Activated naive CD4-positive, alpha-beta T cell treated with anti-CD3 and anti-CD28 coated beads, Interleukin-2, amount 50 U/mL, for 72 hours (primary cell): Measurements from ENCODE around the gene LRP1B. TPM values are rescaled to one million over a fixed set of nuclear protein-coding genes. Genes with fewer than 3 reads are reported as not detected.

Experiments used
- ATAC-seq, 2 donors: fragments of 150-1000 bp; cut with Tn5 transposase; 2 replicates each; pipeline ENCODE4 v1.10.0; 2021; ENCODE audit warnings: mild to moderate bottlenecking in 2 of 2, moderate library complexity in 2 of 2
- DNase-seq, 2 donors: peaks; one replicate each; pipeline ENCODE4 v3.0.0; 2021 to 2022; ENCODE audit warnings: low spot score in 2 of 2
- H3K27ac Mint-ChIP-seq, 2 donors: one replicate each; pipeline ENCODE4 v1.8.0; 2022; ENCODE audit warnings: mild to moderate bottlenecking in 2 of 2, mixed read lengths in 2 of 2
- H3K36me3 Mint-ChIP-seq, 2 donors: one replicate each; pipeline ENCODE4 v1.8.0; 2022; ENCODE audit warnings: mixed read lengths in 2 of 2
- H3K9me3 Mint-ChIP-seq, 2 donors: one replicate each; pipeline ENCODE4 v1.8.0; 2022; ENCODE audit warnings: mixed read lengths in 2 of 2
- total RNA-seq, 2 donors: library from RNA; stranded (reverse); gene quantifications; one replicate each; pipeline ENCODE4 v1.2.3, GENCODE V29; 2022

LRP1B gene
- total RNA-seq, 2 donors from 2014 or later, result not detected

DNA sequence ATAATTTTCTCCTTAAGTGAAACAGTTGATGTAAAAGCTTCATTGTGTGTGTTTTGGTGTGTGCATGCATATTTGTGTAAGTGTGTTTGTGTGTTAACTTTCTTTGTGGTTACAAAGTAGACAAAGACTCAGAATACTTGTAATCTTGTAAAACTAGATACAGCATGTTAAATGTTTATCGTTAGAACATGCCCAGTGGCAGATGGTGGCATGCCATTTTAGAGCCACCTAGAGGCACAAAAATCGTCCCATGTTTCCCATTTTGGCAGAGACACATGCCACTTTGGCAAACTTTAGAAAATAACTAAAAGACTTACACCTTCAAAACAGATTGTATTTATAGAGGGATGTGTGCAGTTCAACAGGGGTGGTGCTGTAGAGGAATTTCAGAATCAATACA lies 224.1 kb downstream of the LRP1B start:
- no peak overlapping the region for H3K27ac Mint-ChIP-seq
- H3K36me3 Mint-ChIP-seq, result no peaks in the 10 kb centered on the region
- ATAC-seq (no peak), DNase-seq (no peak)
- H3K9me3 Mint-ChIP-seq, result no peaks in the 10 kb centered on the region

DNA sequence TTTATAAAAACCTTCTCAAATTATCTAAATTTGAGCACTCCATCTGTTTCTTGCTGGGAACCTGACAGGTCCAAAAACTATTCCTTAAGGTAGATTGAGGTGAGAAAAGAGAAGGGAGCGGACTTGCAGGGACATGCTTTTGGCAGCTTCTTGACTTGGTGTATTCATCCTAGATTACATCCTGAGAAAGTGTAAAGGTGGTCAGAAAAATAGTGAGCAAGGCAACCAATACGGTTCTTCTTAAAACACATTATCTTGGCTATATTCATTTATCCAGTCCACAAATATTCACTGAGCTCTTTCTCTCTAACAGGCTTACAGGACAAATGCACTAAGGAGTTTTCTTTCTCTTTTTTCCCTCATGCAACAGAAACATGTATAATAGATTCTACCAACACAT lies 230.0 kb downstream of the LRP1B start:
- Mint-ChIP-seq H3K36me3 (peaks cover 0 to 4% of the 10 kb centered on the region in 2 donors), H3K9me3 (no peaks in the 10 kb centered on the region), H3K27ac (no peak overlapping the region)
- no peak for ATAC-seq
- no peak for DNase-seq

DNA sequence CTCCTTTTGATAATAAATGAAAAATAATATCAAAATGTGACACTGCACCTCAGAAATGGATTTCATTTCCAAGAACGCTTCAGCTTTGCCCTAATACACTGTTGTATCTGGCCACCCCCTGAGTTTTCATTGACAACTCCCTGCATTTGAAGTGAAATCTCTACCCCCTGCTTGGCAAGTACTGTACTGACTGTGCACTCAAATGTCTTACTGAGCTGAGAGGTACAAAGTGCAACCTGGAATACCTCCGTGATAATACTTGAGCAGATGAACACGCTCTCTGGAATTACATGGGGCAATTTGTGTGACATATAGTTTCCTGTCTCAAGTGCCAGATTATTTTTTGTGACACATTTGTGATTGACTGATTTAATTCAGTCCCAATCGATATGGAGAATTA lies 231.1 kb downstream of the LRP1B start:
- no peak for ATAC-seq
- H3K36me3 Mint-ChIP-seq, result peaks cover 0 to 4% of the 10 kb centered on the region in 2 donors

DNA sequence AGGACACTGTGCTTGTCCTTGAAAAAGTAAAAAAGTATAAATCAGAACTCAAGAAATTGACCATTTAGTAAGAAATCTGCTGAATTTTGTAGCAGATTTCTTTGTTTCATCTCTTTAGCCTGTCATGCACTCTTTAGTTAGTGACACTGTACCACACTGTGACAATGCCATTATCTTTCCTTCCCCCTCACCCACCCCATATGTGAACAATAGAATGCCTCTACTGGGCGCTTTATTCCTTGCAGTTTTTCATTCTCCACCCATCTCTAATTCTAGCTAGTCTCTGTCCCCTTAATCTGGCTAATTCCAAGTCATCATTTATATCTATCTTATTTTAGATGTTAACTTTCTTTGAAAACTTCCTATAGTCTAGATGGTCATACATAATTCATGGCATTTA lies 241.0 kb downstream of the LRP1B start:
- no peak overlapping the region for H3K27ac Mint-ChIP-seq
- no peak for ATAC-seq
- DNase-seq, result no peak
- H3K9me3 Mint-ChIP-seq, result peaks cover 11 to 22% of the 10 kb centered on the region in 2 donors
- H3K36me3 Mint-ChIP-seq, result no peaks in the 10 kb centered on the region

More for the DNA sequence above, 231.1 kb downstream of the LRP1B start:
- Mint-ChIP-seq H3K27ac (no peak overlapping the region), H3K9me3 (no peaks in the 10 kb centered on the region)
- DNase-seq, result no peak

DNA sequence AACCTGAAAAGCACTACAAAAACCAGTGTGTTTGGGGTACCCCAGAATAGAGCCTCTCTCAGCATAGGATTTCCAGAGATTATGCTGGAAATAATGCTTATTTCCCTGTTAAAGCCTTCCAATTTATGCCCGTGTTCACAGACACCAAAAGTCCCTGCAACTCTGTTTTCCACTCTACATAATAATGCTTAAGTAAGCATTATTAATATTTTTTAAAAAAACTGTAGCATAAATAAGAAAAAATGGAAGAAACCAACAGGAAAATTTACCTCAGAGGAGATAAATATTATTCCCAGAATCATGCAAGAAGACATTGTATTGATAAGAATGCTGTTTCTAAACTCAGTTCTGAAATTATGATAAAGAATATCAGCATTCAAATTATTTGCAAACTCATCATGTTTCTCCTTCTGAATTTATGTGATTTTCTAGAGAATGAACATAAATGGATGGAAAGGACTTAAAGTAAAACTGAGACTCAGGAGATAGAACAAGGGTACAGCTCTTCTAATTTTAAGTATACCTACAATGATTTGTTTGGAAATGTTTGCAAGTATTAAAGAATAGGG lies 241.7 kb downstream of the LRP1B start:
- no peaks in the 10 kb centered on the region for H3K36me3 Mint-ChIP-seq
- ATAC-seq (no peak), DNase-seq (no peak)
- H3K9me3 Mint-ChIP-seq, result peaks cover 11 to 22% of the 10 kb centered on the region in 2 donors
- H3K27ac Mint-ChIP-seq, result no peak overlapping the region

DNA sequence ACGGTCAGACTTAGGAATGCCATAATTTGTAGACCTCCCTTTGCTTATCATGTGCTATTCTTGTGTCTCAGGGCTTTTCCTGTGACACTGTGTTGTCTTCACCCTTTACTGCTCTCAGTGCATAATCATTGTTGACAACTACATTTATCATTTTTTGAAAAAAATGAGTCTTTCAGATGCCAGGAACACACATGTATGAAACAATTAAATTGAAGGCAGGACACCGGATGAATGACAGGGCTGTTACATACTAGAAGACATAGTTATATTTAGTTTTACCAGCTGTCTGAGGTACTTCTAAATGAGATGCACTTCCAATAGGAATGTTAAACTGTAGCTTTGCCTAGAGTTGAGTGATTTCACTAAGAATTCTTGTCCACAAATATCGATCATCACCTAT lies 243.5 kb downstream of the LRP1B start:
- ATAC-seq (no peak), DNase-seq (no peak)
- Mint-ChIP-seq H3K9me3 (peaks cover 11 to 18% of the 10 kb centered on the region in 2 donors), H3K36me3 (no peaks in the 10 kb centered on the region), H3K27ac (no peak overlapping the region)

DNA sequence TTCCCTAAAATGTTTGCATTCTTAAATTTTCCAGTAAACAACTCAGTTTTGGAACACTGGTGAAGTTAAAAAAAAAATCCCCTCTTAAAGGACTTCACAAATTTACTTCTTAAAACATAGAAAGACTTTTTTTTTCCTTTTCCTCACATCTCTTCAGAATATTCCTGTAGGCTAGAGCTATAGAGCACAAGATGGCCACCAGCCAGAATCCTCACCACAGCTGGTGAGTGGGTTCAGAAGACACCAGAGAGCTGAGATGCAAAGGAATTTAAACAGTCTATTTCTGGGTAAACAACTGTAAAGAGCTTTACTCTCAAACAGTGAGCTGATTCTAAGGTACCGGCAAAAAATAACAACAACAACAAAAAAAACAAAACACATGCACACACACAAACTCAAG lies 252.8 kb downstream of the LRP1B start:
- ATAC-seq (no peak), DNase-seq (no peak)
- peaks cover 0 to 8% of the 10 kb centered on the region in 2 donors for H3K9me3 Mint-ChIP-seq
- H3K36me3 Mint-ChIP-seq, result no peaks in the 10 kb centered on the region
- H3K27ac Mint-ChIP-seq, result no peak overlapping the region

DNA sequence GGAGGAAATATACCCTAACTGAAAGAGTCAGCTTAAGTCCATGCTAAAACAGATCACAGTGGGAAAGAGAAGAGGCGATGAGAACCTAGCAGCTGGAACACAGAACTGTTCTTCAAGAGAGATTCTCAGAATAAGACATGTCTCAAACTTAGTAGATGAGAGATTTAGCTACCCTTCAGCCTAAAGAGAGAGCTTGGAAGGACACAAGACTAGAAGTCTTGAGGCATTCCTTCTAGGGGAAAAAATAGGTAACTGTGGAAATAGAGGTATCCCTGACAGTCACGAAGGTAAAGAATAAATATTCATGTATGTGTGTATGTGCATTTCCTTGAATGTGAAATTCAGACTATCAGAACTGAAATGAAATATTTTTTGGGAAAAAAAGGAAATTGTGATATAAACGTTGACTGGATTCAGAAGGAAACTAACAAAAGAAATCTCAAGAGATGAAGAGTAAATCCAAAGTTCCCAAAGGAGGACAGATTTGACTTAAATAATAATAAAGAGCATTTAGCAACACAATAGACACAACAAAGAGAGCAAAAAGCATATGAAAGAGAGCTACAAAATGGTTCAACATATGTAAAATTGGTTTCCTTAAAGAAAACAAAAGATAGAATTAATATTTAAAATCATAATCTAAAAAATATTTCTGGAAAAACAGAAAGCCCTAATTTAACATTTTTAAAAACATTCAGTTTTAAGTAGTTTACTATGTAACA lies 258.7 kb downstream of the LRP1B start:
- H3K9me3 Mint-ChIP-seq, result peaks cover 10 to 22% of the 10 kb centered on the region in 2 donors
- DNase-seq, result no peak
- H3K27ac Mint-ChIP-seq, result no peak overlapping the region
- H3K36me3 Mint-ChIP-seq, result no peaks in the 10 kb centered on the region
- ATAC-seq, result no peak

DNA sequence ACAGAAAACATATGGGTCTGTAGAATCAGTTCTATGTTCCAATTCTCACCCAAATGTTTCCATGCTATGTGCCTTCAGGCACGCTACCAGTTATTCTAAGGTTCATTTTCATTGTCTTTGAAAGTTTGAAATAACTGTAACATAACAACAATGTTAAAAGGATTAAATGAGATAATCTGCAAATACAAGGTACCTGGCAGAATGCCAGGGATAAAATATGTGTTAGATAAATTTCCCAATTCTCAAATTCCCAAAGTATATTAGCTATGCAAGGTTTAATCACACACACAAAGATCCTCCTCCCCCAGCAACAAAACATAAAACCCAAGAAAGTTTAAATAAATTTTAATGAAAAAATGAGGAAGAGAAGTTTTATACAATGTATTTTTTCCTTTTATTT lies 261.2 kb downstream of the LRP1B start:
- no peak for ATAC-seq
- H3K9me3 Mint-ChIP-seq, result peaks cover 10 to 22% of the 10 kb centered on the region in 2 donors
- no peak for DNase-seq
- H3K27ac Mint-ChIP-seq, result no peak overlapping the region
- H3K36me3 Mint-ChIP-seq, result no peaks in the 10 kb centered on the region

DNA sequence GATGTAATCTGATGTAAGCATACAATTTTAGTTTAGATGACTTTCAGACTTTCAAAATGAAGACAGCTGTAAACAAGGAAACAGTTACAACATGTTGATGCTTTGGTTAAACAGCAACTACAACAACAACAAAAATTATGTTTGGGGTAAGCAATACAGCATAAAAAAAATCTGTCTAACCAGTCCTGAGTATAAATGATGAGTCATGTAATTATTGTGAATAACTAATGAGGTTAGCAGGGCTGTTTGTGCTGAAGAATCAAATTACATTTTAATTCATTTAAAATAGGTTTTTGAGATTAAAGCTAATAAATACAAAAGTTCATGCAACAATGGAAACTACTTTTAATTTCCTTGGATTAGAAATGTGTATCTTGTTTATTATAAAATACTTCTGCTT lies 266.9 kb downstream of the LRP1B start:
- DNase-seq, result no peak
- H3K36me3 Mint-ChIP-seq, result no peaks in the 10 kb centered on the region
- ATAC-seq, result no peak
- H3K9me3 Mint-ChIP-seq, result no peaks in the 10 kb centered on the region
- H3K27ac Mint-ChIP-seq, result no peak overlapping the region

DNA sequence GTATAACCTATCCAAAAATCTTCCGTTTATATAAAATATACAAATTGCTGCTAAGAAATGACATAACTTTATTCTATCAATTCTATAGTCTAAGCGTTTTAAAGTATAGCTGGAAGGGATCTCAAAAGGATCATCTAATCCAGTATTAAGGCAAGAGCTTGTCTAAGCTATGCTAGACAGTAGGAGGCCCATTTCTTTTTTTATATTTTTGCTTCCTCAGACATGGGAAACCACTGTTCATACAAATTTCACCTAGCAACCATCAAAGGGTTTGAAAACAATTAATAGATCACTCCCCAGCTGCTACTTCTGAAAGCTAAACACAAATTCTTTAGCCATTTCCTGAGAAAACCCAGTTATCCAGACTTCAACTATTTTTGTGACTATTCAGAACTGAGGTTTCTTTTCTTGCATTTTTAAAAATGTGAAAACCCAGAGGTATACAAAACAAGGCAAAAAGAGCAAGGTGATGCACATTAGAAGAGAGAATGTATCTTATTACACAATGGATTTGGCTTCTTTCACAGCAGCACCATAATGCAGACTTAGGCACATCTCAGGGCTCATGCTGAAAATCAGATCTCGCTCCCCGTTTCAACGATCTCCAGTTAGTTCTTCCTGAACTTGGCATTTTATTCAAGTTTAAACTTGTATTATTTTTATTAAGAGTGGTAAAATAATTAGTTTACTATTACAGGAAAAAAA lies 274.4 kb downstream of the LRP1B start:
- no peak for DNase-seq
- no peak for ATAC-seq
- H3K36me3 Mint-ChIP-seq, result no peaks in the 10 kb centered on the region
- peaks cover 6 to 8% of the 10 kb centered on the region in 2 donors for H3K9me3 Mint-ChIP-seq
- no peak overlapping the region for H3K27ac Mint-ChIP-seq

DNA sequence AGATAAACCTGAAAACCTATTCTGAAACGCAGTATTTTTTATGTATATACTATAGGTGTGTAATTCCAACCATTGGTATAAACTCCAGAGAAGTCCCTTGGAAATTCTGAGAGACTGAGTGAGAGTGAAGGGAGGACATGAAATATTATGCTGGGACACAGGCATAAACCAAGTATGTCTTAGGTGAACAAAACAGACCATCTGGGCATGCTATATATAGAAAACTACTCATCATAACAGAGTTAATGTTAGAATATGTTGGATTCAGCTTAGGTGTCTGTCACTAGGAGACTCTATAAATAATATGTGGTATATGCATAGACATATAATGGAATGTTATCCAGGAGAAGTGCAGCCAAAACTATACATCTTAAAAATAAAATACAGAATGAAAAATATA lies 282.6 kb downstream of the LRP1B start:
- ATAC-seq, result no peak
- Mint-ChIP-seq H3K27ac (no peak overlapping the region), H3K36me3 (no peaks in the 10 kb centered on the region), H3K9me3 (peaks cover 0 to 10% of the 10 kb centered on the region in 2 donors)
- no peak for DNase-seq

DNA sequence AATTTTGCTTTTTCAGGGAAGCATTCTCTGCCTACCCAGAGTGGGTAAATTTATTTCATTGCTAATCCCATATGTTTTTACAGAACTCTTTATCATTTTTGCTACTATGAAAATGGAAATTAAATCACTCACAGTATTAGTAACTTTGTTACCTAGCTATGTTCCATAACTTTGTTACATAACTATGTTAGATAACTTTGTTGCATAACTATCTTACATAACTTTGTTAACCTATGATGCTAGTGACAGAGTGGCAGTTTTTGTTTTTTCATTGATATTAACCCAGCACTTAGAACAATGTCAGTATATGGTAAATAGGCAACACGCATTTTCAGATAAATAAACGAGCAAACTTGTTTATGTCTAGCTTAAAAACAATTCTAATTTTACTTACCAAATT lies 286.6 kb downstream of the LRP1B start:
- Mint-ChIP-seq H3K36me3 (no peaks in the 10 kb centered on the region), H3K27ac (no peak overlapping the region), H3K9me3 (peaks cover 0 to 7% of the 10 kb centered on the region in 2 donors)
- ATAC-seq, result no peak
- no peak for DNase-seq

DNA sequence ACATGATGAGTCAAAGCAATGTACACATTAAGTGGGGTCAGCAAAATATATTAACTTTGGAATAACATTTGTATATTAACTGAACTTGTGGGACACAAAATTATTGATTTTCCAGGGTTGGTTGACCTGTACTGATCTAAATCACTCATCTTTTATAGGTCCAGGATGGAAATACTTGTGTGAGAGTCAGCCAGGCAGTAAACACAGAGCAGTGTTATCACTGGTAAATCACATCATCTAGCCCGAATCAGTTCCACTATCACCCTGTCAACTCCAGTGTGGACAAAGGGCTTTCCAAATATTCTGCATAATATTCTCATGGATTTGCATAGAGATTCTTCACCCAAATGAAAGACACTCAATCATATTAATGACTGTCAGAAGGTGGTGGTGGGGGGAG lies 295.7 kb downstream of the LRP1B start:
- ATAC-seq (no peak), DNase-seq (no peak)
- Mint-ChIP-seq H3K9me3 (peaks cover 12 to 14% of the 10 kb centered on the region in 2 donors), H3K36me3 (no peaks in the 10 kb centered on the region), H3K27ac (no peak overlapping the region)

DNA sequence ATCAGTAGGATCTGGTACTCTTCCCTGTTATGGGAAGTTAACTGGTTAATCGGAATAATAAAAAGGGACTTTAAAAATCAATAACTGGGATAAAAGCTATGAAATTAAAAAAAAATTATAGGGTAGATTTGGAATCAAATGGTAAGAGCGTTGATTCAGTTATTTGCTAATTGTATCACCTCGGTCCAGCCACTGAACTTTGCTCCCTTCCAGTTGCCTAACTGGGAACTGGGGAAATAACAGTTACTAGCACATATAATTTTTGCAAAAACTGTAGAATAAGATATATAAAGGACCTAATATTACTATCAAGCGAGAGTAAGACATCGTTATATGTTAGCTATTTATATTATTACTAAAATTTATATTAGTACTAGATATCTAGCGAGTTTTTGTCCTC lies 302.1 kb downstream of the LRP1B start:
- Mint-ChIP-seq H3K36me3 (no peaks in the 10 kb centered on the region), H3K27ac (no peak overlapping the region), H3K9me3 (peaks cover 3% of the 10 kb centered on the region in 2 donors)
- no peak for ATAC-seq
- DNase-seq, result no peak

DNA sequence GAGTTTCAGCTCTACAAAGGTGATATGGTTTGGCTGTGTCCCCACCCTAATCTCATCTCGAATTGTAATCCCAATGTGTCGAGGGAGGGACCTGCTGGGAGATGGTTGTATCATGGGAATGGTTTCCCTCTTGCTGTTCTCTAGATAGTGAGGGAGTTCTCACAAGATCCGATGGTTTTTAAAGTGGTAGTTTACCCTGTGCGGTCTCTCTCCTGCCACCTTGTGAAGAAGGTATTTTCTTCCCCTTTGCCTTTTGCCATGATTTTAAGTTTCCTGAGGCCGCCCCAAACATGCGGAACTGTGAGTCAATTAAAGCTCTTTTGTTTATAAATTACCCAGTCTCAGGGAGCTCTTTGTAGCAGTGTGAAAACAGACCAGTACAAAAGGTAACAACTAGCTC lies 306.0 kb downstream of the LRP1B start:
- Mint-ChIP-seq H3K36me3 (no peaks in the 10 kb centered on the region), H3K9me3 (peaks cover 8 to 15% of the 10 kb centered on the region in 2 donors), H3K27ac (no peak overlapping the region)
- no peak for DNase-seq
- no peak for ATAC-seq

DNA sequence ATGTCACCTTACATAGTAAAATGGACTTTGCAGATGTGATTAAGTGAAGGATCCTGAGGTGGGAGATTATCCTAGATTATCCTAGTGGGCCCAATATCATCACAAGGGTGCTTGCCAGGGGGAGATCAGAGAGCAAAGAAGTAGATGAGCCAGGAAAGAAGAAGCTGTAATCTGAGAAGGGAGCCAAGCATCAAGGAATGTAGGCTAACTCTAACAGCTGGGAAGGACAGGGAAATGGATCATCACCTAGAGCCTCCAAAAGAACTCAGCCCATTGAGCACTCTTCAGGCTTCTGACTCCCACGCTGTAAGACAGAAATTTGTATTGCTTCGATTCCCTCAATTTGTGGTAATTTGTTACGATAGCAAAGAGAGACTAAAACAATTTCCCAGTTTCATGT lies 309.9 kb downstream of the LRP1B start:
- H3K36me3 Mint-ChIP-seq, result no peaks in the 10 kb centered on the region

More for the DNA sequence above, 309.9 kb downstream of the LRP1B start:
- ATAC-seq (no peak), DNase-seq (no peak)
- Mint-ChIP-seq H3K27ac (no peak overlapping the region), H3K9me3 (peaks cover 8 to 19% of the 10 kb centered on the region in 2 donors)
